Transverse colon (tissue), 4 donors: Measurements from ENCODE around the gene ACTR8. TPM values are rescaled to one million over a fixed set of nuclear protein-coding genes. Genes with fewer than 3 reads are reported as not detected.
A peak's percentile ranks its signal among the peaks of the same experiment; 100 is the strongest.
"Not testable (repeated sequence)": the region's sequence is repeated elsewhere in the genome, so short reads cannot be mapped to it uniquely, and the experiment has no call there.

Source experiments
- DNase-seq: peaks from one replicate; pipeline ENCODE4 v3.0.0-alpha.2; 2019
- H3K27ac ChIP-seq, 4 donors: fragments of 200-600 bp; sonication (generic); 2 replicates each; pipeline ENCODE4 v1.5.1; 2016 to 2018; ENCODE audit warnings: inconsistent platforms in 4 of 4
- H3K27me3 ChIP-seq: fragments of 200-600 bp; sonication (generic); 2 replicates; pipeline ENCODE4 v1.5.1; 2017; ENCODE audit warnings: inconsistent platforms
- H3K36me3 ChIP-seq, 4 donors: fragments of 200-600 bp; sonication (generic); 2 replicates each; pipeline ENCODE4 v1.5.1; 2017 to 2019; ENCODE audit warnings: inconsistent platforms in 4 of 4
- H3K4me1 ChIP-seq, 4 donors: fragments of 200-600 bp; sonication (generic); 2 replicates each; pipeline ENCODE4 v1.5.1; 2017 to 2020; ENCODE audit warnings: inconsistent platforms in 4 of 4
- H3K4me3 ChIP-seq, 4 donors: fragments of 200-600 bp; sonication (generic); 1 replicate in 1 of 4; 2 replicates in 3 of 4; pipeline versions ENCODE4 v1.5.1 to v1.6.1; 2017 to 2019; ENCODE audit warnings: inconsistent platforms in 4 of 4
- H3K9me3 ChIP-seq, 2 donors: fragments of 200-600 bp; sonication (generic); 2 replicates each; pipeline ENCODE4 v1.5.1; 2017 to 2019; ENCODE audit warnings: inconsistent platforms in 2 of 2
- CTCF ChIP-seq, 5 experiments: fragments of 200-600 bp in 3 of 5; fragments of 450-650 bp in 2 of 5; sonication (generic) in 3 of 5; IDR thresholded peaks; 1 replicate in 2 of 5; 2 replicates in 3 of 5; pipeline ENCODE4 v1.5.1; 2016 to 2017; ENCODE audit warnings: antibody characterized with exemption in 5 of 5, inconsistent platforms in 3 of 5, mild to moderate bottlenecking in 2 of 5, moderate library complexity in 1 of 5
- EP300 ChIP-seq: sonication (generic); formaldehyde crosslinking; IDR thresholded peaks from one replicate; pipeline ENCODE4 v1.6.1; 2017; ENCODE audit warnings: antibody characterized with exemption, low read depth
- POLR2A ChIP-seq: fragments of 450-650 bp; IDR thresholded peaks from one replicate; pipeline ENCODE4 v1.6.1; 2016; ENCODE audit warnings: antibody characterized with exemption, mild to moderate bottlenecking, moderate library complexity
- POLR2AphosphoS5 ChIP-seq, 3 donors: sonication (generic); formaldehyde crosslinking; IDR thresholded peaks; one replicate each; pipeline ENCODE4 v1.6.1; 2016; ENCODE audit warnings: antibody characterized with exemption in 3 of 3
- WGBS, 2 donors: methylation state at CpG; one replicate each; pipeline ENCODE4 v1.1.5; 2018; ENCODE audit warnings: low coverage in 1 of 2; 5-methylcytosine and 5-hydroxymethylcytosine counted together
- in situ Hi-C, 4 donors: fragments of 200-750 bp; cut with MboI; loops; one replicate each; pipeline versions ENCODE4 v1.15.0 to v1.15.1; 2017; ENCODE audit warnings: low sequenced_read_pairs in 3 of 4, low pct_ligation_motif_present in 1 of 4, low pct_unique_long_range_greater_than_20kb in 1 of 4
- intact Hi-C: fragments of 100-400 bp; cut with DNase I; formaldehyde crosslinking; loops from one replicate; pipeline ENCODE4 v1.15.1; 2023; ENCODE audit warnings: low total_unique reads
- total RNA-seq, 4 donors: library from RNA; depleted of rRNA; stranded (reverse); fragments of >200 nt; gene quantifications; one replicate each; pipeline ENCODE4 v1.1.0, GENCODE V29; 2016

ACTR8 gene, protein sequence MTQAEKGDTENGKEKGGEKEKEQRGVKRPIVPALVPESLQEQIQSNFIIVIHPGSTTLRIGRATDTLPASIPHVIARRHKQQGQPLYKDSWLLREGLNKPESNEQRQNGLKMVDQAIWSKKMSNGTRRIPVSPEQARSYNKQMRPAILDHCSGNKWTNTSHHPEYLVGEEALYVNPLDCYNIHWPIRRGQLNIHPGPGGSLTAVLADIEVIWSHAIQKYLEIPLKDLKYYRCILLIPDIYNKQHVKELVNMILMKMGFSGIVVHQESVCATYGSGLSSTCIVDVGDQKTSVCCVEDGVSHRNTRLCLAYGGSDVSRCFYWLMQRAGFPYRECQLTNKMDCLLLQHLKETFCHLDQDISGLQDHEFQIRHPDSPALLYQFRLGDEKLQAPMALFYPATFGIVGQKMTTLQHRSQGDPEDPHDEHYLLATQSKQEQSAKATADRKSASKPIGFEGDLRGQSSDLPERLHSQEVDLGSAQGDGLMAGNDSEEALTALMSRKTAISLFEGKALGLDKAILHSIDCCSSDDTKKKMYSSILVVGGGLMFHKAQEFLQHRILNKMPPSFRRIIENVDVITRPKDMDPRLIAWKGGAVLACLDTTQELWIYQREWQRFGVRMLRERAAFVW
- 10 to 100 TPM; 23.2 to 31.8 (median 28.7) TPM for total RNA-seq

GRCh38 chr3:53881691-53882593 is at the start of gene ACTR8:
Gene ACTR8 (minus strand): TSS chr3:53882152. CDS start chr3:53882101, 51 bp downstream.
- Histone ChIP-seq H3K27me3 (no peaks in the 10 kb centered on the region), H3K27ac (peak within 1 kb of the TSS; percentile 89 to 92 (median 90)), H3K4me3 (peak within 1 kb of the TSS; percentile 74 to 93 (median 82)), H3K9me3 (no peaks in the 10 kb centered on the region), H3K4me1 (peaks cover 5 to 14% (median 11%) of the 10 kb centered on the region in 4 donors), H3K36me3 (peaks cover 0 to 50% (median 17%) of the 10 kb centered on the region in 4 donors)
- TF ChIP-seq POLR2A (peak; percentile 76), CTCF (IDR thresholded peaks at IDR 0.05) (peak in 4 of 5 experiments; percentile 16 to 58 (median 30)), POLR2AphosphoS5 (IDR thresholded peaks at IDR 0.05) (peak; percentile 81 to 82 (median 82)), EP300 (no peak)
- in situ Hi-C loops: loop anchor here in 1 of 4 donors (25.0 kb wide), 1 partner anchor 545 kb away; the partner anchor contains the start of gene DCP1A
- 2% methylated on average over 52 of the region's 65 CpGs; no CpG with 5 or more reads in 1 of the 2 donors for WGBS, 2 donors
- DNase-seq: peak; percentile 88
- intact Hi-C loops: loop anchor here (10.0 kb wide), 1 partner anchor 627 kb away; the partner anchor contains the start of gene TKT

GRCh38 chr3:53927208-53927872 is 45.4 kb upstream of the ACTR8 start:
- intact Hi-C loops, H3K9me3 ChIP-seq: not testable (repeated sequence)
- in situ Hi-C loops: loop anchor here in 1 of 4 donors (25.0 kb wide), 1 partner anchor 435 kb away; no protein-coding TSS in a partner anchor

DNA sequence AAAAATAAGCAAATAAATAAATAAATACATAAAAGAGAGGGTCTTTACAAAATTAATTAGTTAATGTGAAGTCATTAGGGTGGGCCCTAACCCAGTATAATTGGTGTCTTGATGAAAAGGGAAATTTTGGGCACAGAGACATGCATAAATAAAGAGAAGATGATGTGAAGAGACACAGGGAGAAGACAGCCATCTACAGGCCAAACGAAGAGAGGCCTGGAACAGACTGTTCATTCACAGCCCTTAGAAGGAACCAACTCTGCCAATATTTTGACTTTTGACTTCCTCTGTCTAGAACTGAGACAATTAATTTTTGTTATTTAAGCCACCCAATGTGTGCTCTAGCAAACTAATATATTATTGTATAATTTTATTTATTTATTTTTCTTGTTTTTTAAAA is 39.3 kb upstream of the ACTR8 start:
- H3K27ac ChIP-seq: no peak overlapping the region
- TF ChIP-seq CTCF (IDR thresholded peaks at IDR 0.05) (peak; percentile 20 to 47 (median 40)), POLR2AphosphoS5 (IDR thresholded peaks at IDR 0.05) (no peak)
- peaks cover 0 to 5% of the 10 kb centered on the region in 2 donors for H3K9me3 ChIP-seq
- H3K36me3 ChIP-seq: no peaks in the 10 kb centered on the region
- intact Hi-C loops: no loop called here
- no peak overlapping the region for H3K4me3 ChIP-seq
- in situ Hi-C loops: no loop called here
- DNase-seq: no peak
- 6 to 33% methylated on average over 1 of the region's 1 CpG for WGBS, 2 donors
- peaks cover 18% of the 10 kb centered on the region for H3K27me3 ChIP-seq
- no peaks in the 10 kb centered on the region for H3K4me1 ChIP-seq

More at GRCh38 chr3:53927208-53927872, 45.4 kb upstream of the ACTR8 start:
- H3K27ac ChIP-seq, H3K4me3 ChIP-seq, H3K27me3 ChIP-seq, H3K4me1 ChIP-seq, H3K36me3 ChIP-seq: not testable (repeated sequence)
- peak; percentile 17 for DNase-seq
- WGBS, 2 donors: 77 to 93% methylated on average over 7 to 27 of the region's 30 CpGs

- intact Hi-C loops: no loop called here
- Histone ChIP-seq H3K36me3 (no peaks in the 10 kb centered on the region), H3K27ac (no peak overlapping the region), H3K9me3 (peaks cover 0 to 5% of the 10 kb centered on the region in 2 donors), H3K4me1 (no peaks in the 10 kb centered on the region), H3K27me3 (peaks cover 20% of the 10 kb centered on the region), H3K4me3 (no peak overlapping the region)
- DNase-seq: no peak
- in situ Hi-C loops: no loop called here
- WGBS, 2 donors: 80 to 93% methylated on average over 2 of the region's 2 CpGs
- no peak for TF ChIP-seq POLR2AphosphoS5 (IDR thresholded peaks at IDR 0.05)
- no peak for TF ChIP-seq CTCF (IDR thresholded peaks at IDR 0.05)
- no peak for TF ChIP-seq POLR2A
- no peak for TF ChIP-seq EP300
These were observed 37.8 kb upstream of the ACTR8 start for GRCh38 chr3:53919741-53920140.
